Transverse colon (tissue), 4 donors: ENCODE data around the gene GPT2.

Experiments
- EP300 ChIP-seq: sonication (generic); formaldehyde crosslinking; IDR thresholded peaks from one replicate; pipeline ENCODE4 v1.6.1; 2017; ENCODE audit warnings: antibody characterized with exemption, low read depth
- POLR2A ChIP-seq: fragments of 450-650 bp; IDR thresholded peaks from one replicate; pipeline ENCODE4 v1.6.1; 2016; ENCODE audit warnings: antibody characterized with exemption, mild to moderate bottlenecking, moderate library complexity
- POLR2AphosphoS5 ChIP-seq, 3 donors: sonication (generic); formaldehyde crosslinking; IDR thresholded peaks; one replicate each; pipeline ENCODE4 v1.6.1; 2016; ENCODE audit warnings: antibody characterized with exemption in 3 of 3
- TF ChIP-seq, protein P1 (sequence below), 5 experiments: fragments of 200-600 bp in 3 of 5; fragments of 450-650 bp in 2 of 5; sonication (generic) in 3 of 5; IDR thresholded peaks; 1 replicate in 2 of 5; 2 replicates in 3 of 5; pipeline ENCODE4 v1.5.1; 2016 to 2017; ENCODE audit warnings: antibody characterized with exemption in 5 of 5, inconsistent platforms in 3 of 5, mild to moderate bottlenecking in 2 of 5, moderate library complexity in 1 of 5

DNA sequence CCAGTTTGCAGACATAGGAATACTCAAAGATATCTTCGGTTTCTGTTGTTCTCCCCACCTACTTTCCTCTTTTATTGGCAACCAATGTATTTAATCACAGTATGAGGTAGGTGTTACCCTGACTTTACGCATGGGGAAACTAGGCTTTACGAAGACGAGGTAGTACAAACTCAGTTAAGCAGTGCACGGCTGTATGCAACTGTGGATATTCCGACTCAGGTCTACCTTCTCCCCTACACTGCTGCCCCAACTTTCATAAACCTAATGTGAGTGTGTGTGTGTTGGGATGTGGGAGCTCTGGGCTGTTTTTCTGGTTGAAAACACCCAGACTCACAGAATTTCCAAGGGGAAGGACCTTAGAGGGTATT lies 1.2 kb upstream of the GPT2 start:
- TF ChIP-seq, protein P1, sequence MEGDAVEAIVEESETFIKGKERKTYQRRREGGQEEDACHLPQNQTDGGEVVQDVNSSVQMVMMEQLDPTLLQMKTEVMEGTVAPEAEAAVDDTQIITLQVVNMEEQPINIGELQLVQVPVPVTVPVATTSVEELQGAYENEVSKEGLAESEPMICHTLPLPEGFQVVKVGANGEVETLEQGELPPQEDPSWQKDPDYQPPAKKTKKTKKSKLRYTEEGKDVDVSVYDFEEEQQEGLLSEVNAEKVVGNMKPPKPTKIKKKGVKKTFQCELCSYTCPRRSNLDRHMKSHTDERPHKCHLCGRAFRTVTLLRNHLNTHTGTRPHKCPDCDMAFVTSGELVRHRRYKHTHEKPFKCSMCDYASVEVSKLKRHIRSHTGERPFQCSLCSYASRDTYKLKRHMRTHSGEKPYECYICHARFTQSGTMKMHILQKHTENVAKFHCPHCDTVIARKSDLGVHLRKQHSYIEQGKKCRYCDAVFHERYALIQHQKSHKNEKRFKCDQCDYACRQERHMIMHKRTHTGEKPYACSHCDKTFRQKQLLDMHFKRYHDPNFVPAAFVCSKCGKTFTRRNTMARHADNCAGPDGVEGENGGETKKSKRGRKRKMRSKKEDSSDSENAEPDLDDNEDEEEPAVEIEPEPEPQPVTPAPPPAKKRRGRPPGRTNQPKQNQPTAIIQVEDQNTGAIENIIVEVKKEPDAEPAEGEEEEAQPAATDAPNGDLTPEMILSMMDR (IDR thresholded peaks at IDR 0.05) = no peak
- TF ChIP-seq POLR2A = no peak
- TF ChIP-seq POLR2AphosphoS5 (IDR thresholded peaks at IDR 0.05) = no peak
- TF ChIP-seq EP300 = no peak
